Nephron (organoid): Measurements from ENCODE around the gene ZNF138.
"Not testable (repeated sequence)": the region's sequence is repeated elsewhere in the genome, so short reads cannot be mapped to it uniquely, and the experiment has no call there.

Source experiments
- H3K27ac Mint-ChIP-seq, 3 experiments: 2 replicates each; pipeline ENCODE4 v1.8.0; 2020; ENCODE audit warnings: mixed read lengths in 3 of 3, mild to moderate bottlenecking in 2 of 3, moderate library complexity in 1 of 3
- H3K27me3 Mint-ChIP-seq: 2 replicates; pipeline ENCODE4 v1.8.0; 2021; ENCODE audit warnings: low read depth, mild to moderate bottlenecking, moderate library complexity, mixed read lengths
- H3K36me3 Mint-ChIP-seq: 2 replicates; pipeline ENCODE4 v1.8.0; 2020; ENCODE audit warnings: low read depth, mixed read lengths
- H3K4me1 Mint-ChIP-seq: 2 replicates; pipeline ENCODE4 v1.8.0; 2020; ENCODE audit warnings: mixed read lengths
- H3K4me3 Mint-ChIP-seq, 3 experiments: 2 replicates each; pipeline ENCODE4 v1.8.0; 2020; ENCODE audit warnings: mild to moderate bottlenecking in 3 of 3, mixed read lengths in 3 of 3, moderate library complexity in 2 of 3
- H3K9me3 Mint-ChIP-seq: 2 replicates; pipeline ENCODE4 v1.8.0; 2020; ENCODE audit warnings: mixed read lengths
- TF ChIP-seq, protein P1 (sequence below), 3 experiments: fragments of 200-600 bp; sonication (generic); IDR thresholded peaks; one replicate each; pipeline ENCODE4 v1.5.0; 2021; ENCODE audit warnings: antibody characterized with exemption in 3 of 3; ENCODE audit not compliant: unreplicated experiment in 3 of 3

The ZNF138 gene

DNA sequence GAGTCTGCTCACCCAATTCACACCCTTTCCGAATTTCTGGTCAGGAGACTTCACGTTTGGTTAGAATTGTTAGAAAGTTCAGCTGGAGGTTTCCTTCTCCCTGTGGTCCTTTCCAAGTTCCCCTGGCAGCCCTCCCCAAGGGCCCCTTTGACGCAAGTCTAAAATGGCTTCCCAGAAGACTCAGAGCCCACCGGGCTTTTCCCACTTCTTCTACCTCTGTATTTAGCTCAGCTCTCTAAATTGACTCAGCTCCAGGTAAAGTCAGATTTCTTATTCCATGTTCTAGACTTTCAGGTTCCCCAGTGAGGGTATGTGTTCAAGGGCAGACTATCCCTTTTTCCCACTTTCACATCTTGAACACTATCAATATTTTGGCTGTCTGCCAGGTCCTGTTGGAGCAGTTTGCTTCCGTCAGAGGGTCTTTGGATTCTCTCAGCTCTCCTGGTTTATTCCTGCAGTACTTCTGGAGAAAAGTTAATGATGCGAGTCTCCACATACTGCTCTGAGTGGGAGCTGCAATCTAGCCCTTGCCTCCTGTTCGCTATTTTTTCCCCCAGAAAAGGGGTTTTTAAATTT, 55.8 kb downstream of the ZNF138 start:
- no peaks in the 10 kb centered on the region for H3K4me1 Mint-ChIP-seq

DNA sequence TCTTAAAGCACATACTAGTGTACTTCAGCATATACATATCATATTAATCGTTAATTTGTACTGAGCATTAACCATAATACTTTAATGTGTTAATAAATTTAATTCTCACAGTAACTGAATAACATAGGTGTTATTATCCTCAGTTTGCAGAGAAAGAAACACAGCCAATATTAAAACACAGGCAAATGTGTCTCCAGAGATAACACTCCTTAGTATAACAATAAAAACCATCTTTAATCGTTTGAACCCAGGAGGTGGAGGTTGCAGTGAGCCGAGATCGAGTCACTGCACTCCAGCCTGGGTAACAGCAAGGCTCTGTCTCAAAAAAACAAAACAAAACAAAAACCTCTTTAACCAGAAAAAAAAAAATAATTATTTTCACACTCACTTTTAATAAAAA, 59.5 kb downstream of the ZNF138 start:
- Mint-ChIP-seq H3K9me3 (peaks cover 5% of the 10 kb centered on the region), H3K4me3 (no peak overlapping the region), H3K27me3 (no peaks in the 10 kb centered on the region), H3K36me3 (no peaks in the 10 kb centered on the region), H3K27ac (no peak overlapping the region), H3K4me1 (no peaks in the 10 kb centered on the region)
- TF ChIP-seq, protein P1, sequence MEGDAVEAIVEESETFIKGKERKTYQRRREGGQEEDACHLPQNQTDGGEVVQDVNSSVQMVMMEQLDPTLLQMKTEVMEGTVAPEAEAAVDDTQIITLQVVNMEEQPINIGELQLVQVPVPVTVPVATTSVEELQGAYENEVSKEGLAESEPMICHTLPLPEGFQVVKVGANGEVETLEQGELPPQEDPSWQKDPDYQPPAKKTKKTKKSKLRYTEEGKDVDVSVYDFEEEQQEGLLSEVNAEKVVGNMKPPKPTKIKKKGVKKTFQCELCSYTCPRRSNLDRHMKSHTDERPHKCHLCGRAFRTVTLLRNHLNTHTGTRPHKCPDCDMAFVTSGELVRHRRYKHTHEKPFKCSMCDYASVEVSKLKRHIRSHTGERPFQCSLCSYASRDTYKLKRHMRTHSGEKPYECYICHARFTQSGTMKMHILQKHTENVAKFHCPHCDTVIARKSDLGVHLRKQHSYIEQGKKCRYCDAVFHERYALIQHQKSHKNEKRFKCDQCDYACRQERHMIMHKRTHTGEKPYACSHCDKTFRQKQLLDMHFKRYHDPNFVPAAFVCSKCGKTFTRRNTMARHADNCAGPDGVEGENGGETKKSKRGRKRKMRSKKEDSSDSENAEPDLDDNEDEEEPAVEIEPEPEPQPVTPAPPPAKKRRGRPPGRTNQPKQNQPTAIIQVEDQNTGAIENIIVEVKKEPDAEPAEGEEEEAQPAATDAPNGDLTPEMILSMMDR (IDR thresholded peaks at IDR 0.05; ENCODE audit: unreplicated experiment in 3 of 3) = no peak

More for the DNA sequence above, 55.8 kb downstream of the ZNF138 start:
- peaks cover 14% of the 10 kb centered on the region for H3K9me3 Mint-ChIP-seq
- H3K27ac Mint-ChIP-seq = no peak overlapping the region
- no peaks in the 10 kb centered on the region for H3K36me3 Mint-ChIP-seq
- TF ChIP-seq, protein P1 (IDR thresholded peaks at IDR 0.05; ENCODE audit: unreplicated experiment in 3 of 3) = no peak
- no peak overlapping the region for H3K4me3 Mint-ChIP-seq
- no peaks in the 10 kb centered on the region for H3K27me3 Mint-ChIP-seq

DNA sequence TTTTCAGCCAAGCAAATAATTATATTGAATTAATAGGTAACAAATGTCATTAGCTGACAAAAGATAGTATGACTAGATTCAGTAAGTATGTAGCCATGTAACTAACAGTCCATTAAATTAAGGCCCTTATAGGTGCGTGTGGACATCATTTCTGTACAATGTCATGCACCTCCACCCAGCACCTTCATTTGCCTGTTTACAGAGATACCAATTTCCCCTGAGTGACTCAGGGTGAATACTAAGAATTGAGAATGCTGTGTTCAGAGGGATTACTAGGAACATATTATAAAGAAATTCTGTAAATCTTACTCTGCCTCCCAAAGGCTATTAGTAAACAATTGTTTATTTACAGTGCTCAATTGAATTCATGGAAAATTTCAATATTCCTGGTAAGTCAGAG, 60.7 kb downstream of the ZNF138 start:
- TF ChIP-seq, protein P1 (IDR thresholded peaks at IDR 0.05; ENCODE audit: unreplicated experiment in 3 of 3) = no peak
- Mint-ChIP-seq H3K9me3 (no peaks in the 10 kb centered on the region), H3K36me3 (no peaks in the 10 kb centered on the region), H3K27me3 (no peaks in the 10 kb centered on the region), H3K4me3 (no peak overlapping the region), H3K4me1 (no peaks in the 10 kb centered on the region), H3K27ac (no peak overlapping the region)

DNA sequence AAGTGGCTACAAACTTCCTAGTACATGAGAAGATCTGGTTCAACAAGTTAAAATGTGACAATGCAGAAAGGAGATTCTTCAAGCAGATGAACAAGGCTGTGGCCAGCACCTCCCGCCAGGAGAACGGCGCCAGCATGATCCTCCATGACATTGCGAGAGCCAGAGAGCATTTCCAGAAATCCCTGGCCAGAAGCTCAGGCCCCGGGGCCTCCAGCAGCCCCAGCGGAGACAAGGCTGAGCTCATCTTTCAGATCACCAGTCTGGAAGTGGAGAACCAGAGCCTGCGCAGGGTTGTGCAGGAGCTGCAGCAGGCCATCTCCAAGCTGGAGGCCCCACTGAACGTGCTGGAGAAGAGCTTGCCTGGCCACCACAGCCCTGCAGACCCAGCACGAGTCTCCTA, 68.8 kb downstream of the ZNF138 start:
- TF ChIP-seq, protein P1 (IDR thresholded peaks at IDR 0.05; ENCODE audit: unreplicated experiment in 3 of 3) = no peak
- Mint-ChIP-seq H3K9me3 (peaks cover 15% of the 10 kb centered on the region), H3K36me3 (no peaks in the 10 kb centered on the region), H3K27me3 (no peaks in the 10 kb centered on the region), H3K4me1 (no peaks in the 10 kb centered on the region), H3K27ac (no peak overlapping the region), H3K4me3 (no peak overlapping the region)

DNA sequence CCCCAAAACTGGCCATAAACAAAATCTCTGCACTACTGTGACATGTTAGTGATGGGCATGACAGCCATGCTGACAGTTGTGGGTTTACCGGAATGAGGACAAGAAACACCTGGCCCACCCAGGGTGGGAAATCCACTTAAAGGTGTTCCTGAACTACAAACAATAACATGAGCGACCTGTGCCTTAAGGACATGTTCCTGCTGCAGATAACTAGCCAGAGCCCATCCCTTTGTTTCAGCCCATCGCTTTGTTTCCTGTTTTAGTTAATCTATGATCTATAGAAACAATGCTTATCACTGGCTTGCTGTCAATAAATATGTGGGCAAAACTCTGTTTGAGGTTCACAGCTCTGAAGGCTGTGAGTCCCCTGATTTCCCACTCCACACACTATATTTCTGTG, 69.3 kb downstream of the ZNF138 start:
- H3K27ac Mint-ChIP-seq, H3K4me3 Mint-ChIP-seq, H3K27me3 Mint-ChIP-seq, H3K36me3 Mint-ChIP-seq, H3K4me1 Mint-ChIP-seq: not testable (repeated sequence)
- H3K9me3 Mint-ChIP-seq = peaks cover 15% of the 10 kb centered on the region

DNA sequence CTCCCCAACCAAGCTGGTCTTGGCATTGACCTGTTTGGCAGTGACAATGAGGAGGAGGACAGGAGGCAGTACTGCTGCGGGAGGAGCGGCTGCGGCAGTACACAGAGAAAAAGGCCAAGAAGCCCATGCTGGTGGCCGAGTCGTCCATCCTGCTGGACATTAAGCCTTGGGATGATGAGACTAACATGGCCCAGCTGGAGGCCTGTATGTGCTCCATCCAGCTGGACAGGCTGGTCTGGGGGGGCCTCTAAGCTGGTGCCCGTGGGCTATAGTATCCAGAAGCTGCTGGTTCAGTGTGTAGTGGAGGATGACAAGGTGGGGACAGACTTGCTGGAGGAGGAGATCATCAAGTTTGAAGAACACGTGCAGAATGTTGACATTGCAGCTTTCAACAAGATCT, 69.7 kb downstream of the ZNF138 start:
- H3K4me1 Mint-ChIP-seq = no peaks in the 10 kb centered on the region
- TF ChIP-seq, protein P1 (IDR thresholded peaks at IDR 0.05; ENCODE audit: unreplicated experiment in 3 of 3) = no peak
- H3K9me3 Mint-ChIP-seq = peaks cover 15% of the 10 kb centered on the region
- H3K4me3 Mint-ChIP-seq = no peak overlapping the region
- H3K36me3 Mint-ChIP-seq = no peaks in the 10 kb centered on the region
- H3K27me3 Mint-ChIP-seq = no peaks in the 10 kb centered on the region
- no peak overlapping the region for H3K27ac Mint-ChIP-seq
